Colonic mucosa (tissue), 4 donors: ENCODE results near the gene LGI4. TPM values are rescaled to one million over a fixed set of nuclear protein-coding genes. Genes with fewer than 3 reads are reported as not detected.
A peak's percentile ranks its signal among the peaks of the same experiment; 100 is the strongest.

ENCODE experiments used
- DNase-seq: peaks from one replicate; pipeline ENCODE4 v3.0.0-alpha.2; 2020
- H3K27ac ChIP-seq: fragments of 200-600 bp; one replicate; pipeline ENCODE4 v1.8.0; 2021
- H3K27me3 ChIP-seq: fragments of 200-600 bp; one replicate; pipeline ENCODE4 v1.8.0; 2021
- H3K36me3 ChIP-seq: fragments of 200-600 bp; one replicate; pipeline ENCODE4 v1.8.0; 2021
- H3K4me1 ChIP-seq: fragments of 200-600 bp; one replicate; pipeline ENCODE4 v1.8.0; 2021; ENCODE audit warnings: mild to moderate bottlenecking
- H3K4me3 ChIP-seq: fragments of 200-600 bp; one replicate; pipeline ENCODE4 v1.8.0; 2021
- H3K9ac ChIP-seq, 2 donors: one replicate each; pipeline ENCODE4 v1.7.0; 2013; ENCODE audit warnings: control low read depth in 2 of 2, low read depth in 2 of 2, low read length in 2 of 2
- H3K9me3 ChIP-seq: fragments of 200-600 bp; one replicate; pipeline ENCODE4 v1.8.0; 2021
- CTCF ChIP-seq: fragments of 200-600 bp; IDR thresholded peaks from one replicate; pipeline ENCODE4 v1.8.0; 2022; ENCODE audit warnings: antibody characterized with exemption, mild to moderate bottlenecking
- intact Hi-C: fragments of 100-400 bp; cut with DNase I; formaldehyde crosslinking; loops from one replicate; pipeline ENCODE4 v1.14.1; 2022
- total RNA-seq, 2 donors: library from RNA; stranded (reverse); fragmentation: NEBNext Ultra II Directional in 1 of 2; extraction: Animal tissue kit (Norgen Biotek cat#: 25700) in 1 of 2; gene quantifications; one replicate each; pipeline ENCODE4 v1.2.1, GENCODE V29; 2021
- donor health status: healthy.
- donor health status: DM: no; HTN: no; CAD: no.
- donor health status: DM: no; HTN: no; CAD: no.

Gene LGI4
- total RNA-seq, 2 donors from 2014 or later = 5.8 to 10.2 TPM

GRCh38 chr19:35124098-35125060 is 10.5 kb downstream of the LGI4 start:
- H3K4me1 ChIP-seq = peaks cover 34% of the 10 kb centered on the region
- H3K4me3 ChIP-seq = peak overlapping the region; percentile 14
- no peaks in the 10 kb centered on the region for H3K9me3 ChIP-seq
- no peaks in the 10 kb centered on the region for H3K27me3 ChIP-seq
- H3K27ac ChIP-seq = peak overlapping the region; percentile 92
- H3K36me3 ChIP-seq = no peaks in the 10 kb centered on the region
- TF ChIP-seq CTCF = no peak
- intact Hi-C loops = no loop called here
- peak overlapping the region; percentile 74 to 84 for H3K9ac ChIP-seq
- peak; percentile 97 for DNase-seq

DNA sequence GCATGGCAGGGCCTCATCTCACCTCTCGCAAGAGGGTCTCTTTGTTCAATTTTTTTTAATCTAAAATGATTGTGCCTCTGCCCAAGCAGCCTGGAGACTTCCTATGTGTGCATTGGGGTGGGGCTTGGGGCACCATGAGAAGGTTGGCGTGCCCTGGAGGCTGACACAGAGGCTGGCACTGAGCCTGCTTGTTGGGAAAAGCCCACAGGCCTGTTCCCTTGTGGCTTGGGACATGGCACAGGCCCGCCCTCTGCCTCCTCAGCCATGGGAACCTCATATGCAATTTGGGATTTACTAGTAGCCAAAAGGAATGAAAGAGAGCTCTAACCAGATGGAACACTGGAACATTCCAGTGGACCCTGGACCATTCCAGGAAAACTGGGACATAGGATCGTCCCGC is 11.3 kb downstream of the LGI4 start:
- no peaks in the 10 kb centered on the region for H3K9me3 ChIP-seq
- no peaks in the 10 kb centered on the region for H3K27me3 ChIP-seq
- intact Hi-C loops = no loop called here
- H3K4me1 ChIP-seq = peaks cover 29% of the 10 kb centered on the region
- H3K9ac ChIP-seq = peak overlapping the region in 1 of 2 donors; percentile 84
- H3K4me3 ChIP-seq = no peak overlapping the region
- peak overlapping the region; percentile 92 for H3K27ac ChIP-seq
- H3K36me3 ChIP-seq = no peaks in the 10 kb centered on the region
- peak; percentile 71 for DNase-seq
- TF ChIP-seq CTCF = no peak

DNA sequence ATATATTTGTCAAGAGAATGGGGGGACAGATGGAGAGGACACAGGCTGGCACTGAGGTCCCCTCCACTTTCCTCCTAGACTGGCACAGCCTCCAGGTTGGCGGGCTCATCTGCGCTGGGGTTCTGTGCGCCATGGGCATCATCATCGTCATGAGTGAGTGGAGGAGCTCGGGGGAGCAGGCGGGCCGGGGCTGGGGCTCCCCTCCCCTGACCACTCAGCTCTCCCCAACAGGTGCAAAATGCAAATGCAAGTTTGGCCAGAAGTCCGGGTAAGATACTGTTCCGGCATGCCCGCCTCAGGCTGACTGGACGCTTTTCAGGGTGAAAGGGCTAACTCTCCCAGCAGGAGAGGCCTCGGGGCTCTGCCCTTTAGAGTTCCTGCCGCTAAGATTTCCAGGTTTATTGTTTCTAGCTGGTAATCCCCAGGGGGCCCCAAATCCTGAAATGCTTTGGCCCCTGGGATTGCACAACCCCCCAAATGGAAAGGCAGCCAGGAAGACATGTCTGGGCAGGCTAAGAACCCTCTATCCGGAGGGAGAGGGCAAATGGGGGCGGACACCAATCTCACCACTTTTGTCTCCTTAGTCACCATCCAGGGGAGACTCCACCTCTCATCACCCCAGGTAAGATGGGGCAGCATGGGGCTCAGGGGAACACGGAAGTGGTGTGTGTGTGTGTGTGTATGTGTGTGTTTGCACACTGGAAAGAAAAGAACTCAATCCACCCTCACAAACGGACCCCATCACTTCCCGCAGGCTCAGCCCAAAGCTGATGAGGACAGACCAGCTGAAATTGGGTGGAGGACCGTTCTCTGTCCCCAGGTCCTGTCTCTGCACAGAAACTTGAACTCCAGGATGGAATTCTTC is 11.9 kb downstream of the LGI4 start:
- Histone ChIP-seq H3K9ac (peak overlapping the region in 1 of 2 donors; percentile 84), H3K4me3 (no peak overlapping the region), H3K4me1 (peaks cover 25% of the 10 kb centered on the region), H3K27me3 (no peaks in the 10 kb centered on the region), H3K36me3 (no peaks in the 10 kb centered on the region), H3K9me3 (no peaks in the 10 kb centered on the region), H3K27ac (peak overlapping the region; percentile 92)
- intact Hi-C loops = no loop called here
- no peak for DNase-seq
- no peak for TF ChIP-seq CTCF

- intact Hi-C loops = no loop called here
- DNase-seq = peak; percentile 80
- peak overlapping the region; percentile 10 for H3K4me3 ChIP-seq
- peaks cover 17% of the 10 kb centered on the region for H3K4me1 ChIP-seq
- H3K9me3 ChIP-seq = no peaks in the 10 kb centered on the region
- TF ChIP-seq CTCF = no peak
- H3K9ac ChIP-seq = peak overlapping the region in 1 of 2 donors; percentile 80
- no peaks in the 10 kb centered on the region for H3K27me3 ChIP-seq
- no peaks in the 10 kb centered on the region for H3K36me3 ChIP-seq
- peak overlapping the region; percentile 92 for H3K27ac ChIP-seq
Observed at GRCh38 chr19:35120898-35121297, 14.0 kb downstream of the LGI4 start.

GRCh38 chr19:35120492-35120891 is 14.4 kb downstream of the LGI4 start:
- intact Hi-C loops = no loop called here
- TF ChIP-seq CTCF = no peak
- H3K9me3 ChIP-seq = no peaks in the 10 kb centered on the region
- H3K27me3 ChIP-seq = no peaks in the 10 kb centered on the region
- peak overlapping the region in 1 of 2 donors; percentile 80 for H3K9ac ChIP-seq
- peaks cover 13% of the 10 kb centered on the region for H3K4me1 ChIP-seq
- H3K27ac ChIP-seq = peak overlapping the region; percentile 92
- H3K36me3 ChIP-seq = no peaks in the 10 kb centered on the region
- H3K4me3 ChIP-seq = peak overlapping the region; percentile 10
- DNase-seq = peak; percentile 70
